ENCODE measurements around the gene MTTP.

DNA sequence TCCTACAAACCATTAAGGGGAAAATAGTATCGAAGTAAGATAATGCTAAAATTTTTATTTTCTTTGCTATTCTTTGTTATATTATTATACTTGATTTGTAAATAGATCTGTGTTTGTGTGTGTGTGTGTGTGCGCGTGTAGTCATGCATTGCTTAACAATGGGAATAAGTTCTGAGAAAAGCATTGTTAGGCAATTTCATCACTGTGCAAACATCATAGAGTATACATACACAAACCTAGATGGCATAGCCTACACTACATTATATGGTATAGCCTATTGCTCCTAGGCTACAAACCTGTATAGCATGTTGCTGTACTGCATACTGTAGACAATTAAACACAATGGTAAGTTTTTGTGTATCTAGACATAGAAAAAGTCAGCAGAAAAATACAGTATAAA lies 17.1 kb downstream of the MTTP start:
- TF ChIP-seq, protein P1, sequence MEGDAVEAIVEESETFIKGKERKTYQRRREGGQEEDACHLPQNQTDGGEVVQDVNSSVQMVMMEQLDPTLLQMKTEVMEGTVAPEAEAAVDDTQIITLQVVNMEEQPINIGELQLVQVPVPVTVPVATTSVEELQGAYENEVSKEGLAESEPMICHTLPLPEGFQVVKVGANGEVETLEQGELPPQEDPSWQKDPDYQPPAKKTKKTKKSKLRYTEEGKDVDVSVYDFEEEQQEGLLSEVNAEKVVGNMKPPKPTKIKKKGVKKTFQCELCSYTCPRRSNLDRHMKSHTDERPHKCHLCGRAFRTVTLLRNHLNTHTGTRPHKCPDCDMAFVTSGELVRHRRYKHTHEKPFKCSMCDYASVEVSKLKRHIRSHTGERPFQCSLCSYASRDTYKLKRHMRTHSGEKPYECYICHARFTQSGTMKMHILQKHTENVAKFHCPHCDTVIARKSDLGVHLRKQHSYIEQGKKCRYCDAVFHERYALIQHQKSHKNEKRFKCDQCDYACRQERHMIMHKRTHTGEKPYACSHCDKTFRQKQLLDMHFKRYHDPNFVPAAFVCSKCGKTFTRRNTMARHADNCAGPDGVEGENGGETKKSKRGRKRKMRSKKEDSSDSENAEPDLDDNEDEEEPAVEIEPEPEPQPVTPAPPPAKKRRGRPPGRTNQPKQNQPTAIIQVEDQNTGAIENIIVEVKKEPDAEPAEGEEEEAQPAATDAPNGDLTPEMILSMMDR (IDR thresholded peaks at IDR 0.05) = no peak
- no peak for TF ChIP-seq POLR2A (IDR thresholded peaks at IDR 0.05)

All from uterus (tissue), 2 donors.